K562 (cell line): Measurements from ENCODE around the gene DDX43. TPM values are rescaled to one million over a fixed set of nuclear protein-coding genes. Genes with fewer than 3 reads are reported as not detected.
A peak's percentile ranks its signal among the peaks of the same experiment; 100 is the strongest.

Source experiments
- ATAC-seq: fragments of 200-7000 bp; cut with Tn5 transposase; 3 replicates; pipeline ENCODE4 v1.9.1; 2020; ENCODE audit warnings: moderate library complexity
- BruUV-seq: library from RNA; stranded (reverse); fragments of 400-500 nt; replicated peaks from 2 replicates; lab custom pipeline; 2021; lab: Mats Ljungman, UMichigan
- CTCF ChIA-PET: fragments of 300-600 bp; formaldehyde crosslinking; extraction: SDS; loops from one replicate; lab custom pipeline; 2021; ENCODE audit warnings: low intra/inter-chr PET ratio; lab: Yijun Ruan, JAX
- POLR2A ChIA-PET: fragments of 300-600, 350-650 bp; sonication (Branson Sonifier 250); formaldehyde crosslinking; extraction: SDS; loops from one replicate; lab custom pipeline; 2021; ENCODE audit warnings: antibody characterized with exemption, inconsistent platforms; lab: Yijun Ruan, JAX
- DNase-seq, 4 experiments: peaks; one replicate each; pipeline versions ENCODE4 v3.0.0 to v3.0.0-alpha.2; 2011 to 2018; ENCODE audit warnings: low spot score in 3 of 4, mixed read lengths in 3 of 4; ENCODE audit errors: extremely low read depth in 1 of 4
- FAIRE-seq: peaks from 2 replicates; lab custom pipeline; 2011; peaks lifted over from hg19 to GRCh38; lab: Jason Lieb, UNC
- H2AFZ ChIP-seq: 2 replicates; pipeline ENCODE4 v1.6.0; 2011; ENCODE audit warnings: low read depth, low read length, control low read depth, inconsistent platforms
- H3K27ac ChIP-seq: fragments of 200-600 bp; 3 replicates; pipeline ENCODE4 v1.8.0; 2011; ENCODE audit warnings: low read depth, mild to moderate bottlenecking, control low read depth, inconsistent platforms, low read length, moderate library complexity, mixed read lengths; ENCODE audit errors: extremely low read depth
- H3K27me3 ChIP-seq, 2 experiments: fragments of 300-600 bp in 1 of 2; 2 replicates in 1 of 2; 3 replicates in 1 of 2; pipeline versions ENCODE4 v1.6.0 to v1.8.0; 2011; ENCODE audit warnings: inconsistent platforms in 2 of 2, low read length in 2 of 2, mild to moderate bottlenecking in 1 of 2, mixed read lengths in 1 of 2, moderate library complexity in 1 of 2; ENCODE audit not compliant: control insufficient read depth in 2 of 2, insufficient read depth in 2 of 2
- H3K36me3 ChIP-seq: fragments of 300-600 bp; 3 replicates; pipeline ENCODE4 v1.8.0; 2011; ENCODE audit warnings: mild to moderate bottlenecking, low read length, inconsistent platforms; ENCODE audit not compliant: control insufficient read depth, insufficient read depth
- H3K4me1 ChIP-seq, 2 experiments: fragments of 200-600 bp in 1 of 2; replicated peaks in 1 of 2; 2 replicates in 1 of 2; 3 replicates in 1 of 2; pipeline versions ENCODE4 v1.5.1 to v1.8.0; 2011; ENCODE audit warnings: inconsistent platforms in 2 of 2, low read length in 2 of 2, mild to moderate bottlenecking in 1 of 2, mixed read lengths in 1 of 2, moderate library complexity in 1 of 2; ENCODE audit not compliant: control insufficient read depth in 2 of 2, insufficient read depth in 2 of 2
- H3K4me2 ChIP-seq: 2 replicates; pipeline ENCODE4 v1.6.1; 2011; ENCODE audit warnings: low read length, control low read depth, inconsistent platforms, mixed read lengths; ENCODE audit not compliant: insufficient read depth
- H3K4me3 ChIP-seq: fragments of 200-600 bp; sonication (generic), shearing (Covaris generic); 2 replicates; pipeline ENCODE4 v1.5.1; 2016; ENCODE audit warnings: control low read depth, inconsistent platforms
- H3K79me2 ChIP-seq: fragments of 200-600 bp; 3 replicates; pipeline ENCODE4 v1.8.0; 2011; ENCODE audit warnings: low read length, inconsistent platforms; ENCODE audit not compliant: control insufficient read depth, insufficient read depth
- H3K9ac ChIP-seq, 2 experiments: 2 replicates each; pipeline versions ENCODE4 v1.6.0 to v1.6.1; 2011; ENCODE audit warnings: low read depth in 2 of 2, low read length in 2 of 2, control low read depth in 1 of 2, inconsistent platforms in 1 of 2, mild to moderate bottlenecking in 1 of 2, mixed read lengths in 1 of 2; ENCODE audit not compliant: insufficient read depth in 1 of 2
- H3K9me1 ChIP-seq: one replicate; pipeline ENCODE4 v1.6.0; 2011; ENCODE audit warnings: inconsistent platforms, mild to moderate bottlenecking, low read length, moderate library complexity; ENCODE audit not compliant: control insufficient read depth, insufficient read depth
- H3K9me3 ChIP-seq: replicated peaks from 2 replicates; pipeline ENCODE4 v1.5.1; 2011; ENCODE audit warnings: low read depth, low read length, inconsistent platforms; ENCODE audit not compliant: control insufficient read depth, insufficient read depth
- H4K20me1 ChIP-seq: replicated peaks from 2 replicates; pipeline ENCODE4 v1.6.1; 2011; ENCODE audit warnings: low read length, inconsistent platforms, mixed read lengths; ENCODE audit not compliant: control insufficient read depth, insufficient read depth
- ETS2 ChIP-seq: IDR thresholded peaks from 2 replicates; pipeline ENCODE4 v1.6.1; 2016; ENCODE audit warnings: borderline replicate concordance, missing genetic modification characterization, mild to moderate bottlenecking, moderate library complexity, missing compliant biosample characterization; ENCODE audit not compliant: poor library complexity, severe bottlenecking
- GABPB1 ChIP-seq: sonication (generic); formaldehyde crosslinking; IDR thresholded peaks from 2 replicates; pipeline ENCODE4 v1.8.0; 2022; ENCODE audit warnings: mild to moderate bottlenecking, missing genetic modification reagents
- HDGF ChIP-seq: fragments of 450-650 bp; IDR thresholded peaks from 2 replicates; pipeline ENCODE4 v1.6.1; 2016
- HNRNPL ChIP-seq: fragments of 200-400 bp; formaldehyde crosslinking; IDR thresholded peaks from 2 replicates; pipeline ENCODE4 v1.6.1; 2017; ENCODE audit warnings: low read depth, mild to moderate bottlenecking, low read length
- NFYB ChIP-seq: IDR thresholded peaks from 2 replicates; pipeline ENCODE4 v1.6.1; 2011; ENCODE audit warnings: mild to moderate bottlenecking, moderate library complexity; ENCODE audit not compliant: insufficient read length; ENCODE audit errors: extremely low read depth
- PHF8 ChIP-seq: fragments of 200-600 bp; sonication (generic); IDR thresholded peaks from 2 replicates; pipeline ENCODE4 v1.6.1; 2012; ENCODE audit warnings: mixed run types, mild to moderate bottlenecking, inconsistent platforms, low read length, moderate library complexity, borderline replicate concordance
- RBM25 ChIP-seq: fragments of 200-400 bp; formaldehyde crosslinking; IDR thresholded peaks from 2 replicates; pipeline ENCODE4 v1.6.1; 2018; ENCODE audit warnings: low read length, low read depth, moderate library complexity; ENCODE audit not compliant: severe bottlenecking
- SPI1 ChIP-seq: IDR thresholded peaks from 2 replicates; pipeline ENCODE4 v1.6.1; 2011; ENCODE audit warnings: low read depth, low read length, control low read depth, borderline replicate concordance
- TAF1 ChIP-seq: IDR thresholded peaks from 2 replicates; pipeline ENCODE4 v1.6.1; 2011; ENCODE audit warnings: mild to moderate bottlenecking, low read length, moderate library complexity; ENCODE audit not compliant: insufficient read depth, control insufficient read depth, severe bottlenecking; ENCODE audit errors: extremely low read depth
- ZSCAN32 ChIP-seq: fragments of 450-650 bp; formaldehyde crosslinking; IDR thresholded peaks from 2 replicates; pipeline ENCODE4 v1.4.0; 2020; ENCODE audit warnings: mild to moderate bottlenecking, moderate library complexity
- WGBS: fragments of 100-300 bp; shearing (Covaris generic); methylation state at CpG from one replicate; pipeline ENCODE4 v1.1.6; 2016; ENCODE audit warnings: low coverage, mixed read lengths; ENCODE audit not compliant: insufficient coverage; ENCODE audit errors: missing lambda C conversion rate; 5-methylcytosine and 5-hydroxymethylcytosine counted together
- in situ Hi-C: fragments of 300-500 bp; cut with MboI; formaldehyde crosslinking; loops from 4 replicates; pipeline ENCODE4 v1.15.0; 2018; ENCODE audit warnings: inconsistent platforms, mixed read lengths
- intact Hi-C: fragments of 100-400 bp; cut with micrococcal nuclease; formaldehyde crosslinking; loops from 2 replicates; pipeline ENCODE4 v1.14.2; 2022
- polyA plus RNA-seq, 8 experiments: library from polyadenylated mRNA; depleted of rRNA in 4 of 8; stranded (reverse) in 5 of 8; unstranded in 3 of 8; fragments of >200 nt; fragmentation: Nextera tagmentation in 2 of 8; fragmentation: Illumina TruSeq in 1 of 8; extraction: Ambion mirVana in 2 of 8; extraction: Trizol in 1 of 8; gene quantifications; 2 replicates each; pipeline versions ENCODE4 v1.2.1 to v1.2.3, GENCODE V29; 2011 to 2014; ENCODE audit warnings: inconsistent platforms in 1 of 8, missing spikeins in 1 of 8
- total RNA-seq, 7 experiments: library from RNA; depleted of rRNA in 6 of 7; stranded (reverse); fragments of >200 nt in 6 of 7; fragmentation: Illumina TruSeq in 2 of 7; extraction: Trizol in 2 of 7; gene quantifications; 2 replicates each; pipeline versions ENCODE4 v1.2.1 to v1.2.3, GENCODE V29; 2011 to 2021; ENCODE audit warnings: low replicate concordance in 1 of 7
- TF ChIP-seq, protein P1 (sequence below): sonication (generic); formaldehyde crosslinking; IDR thresholded peaks from 2 replicates; pipeline ENCODE4 v1.8.1; 2023; ENCODE audit warnings: mild to moderate bottlenecking, missing genetic modification reagents
- TF ChIP-seq, protein P2 (sequence below), 2 experiments: fragments of 200-800 bp in 1 of 2; sonication (Bioruptor generic) in 1 of 2; sonication (generic) in 1 of 2; formaldehyde crosslinking in 1 of 2; IDR thresholded peaks in 1 of 2; conservative IDR thresholded peaks in 1 of 2; 2 replicates each; pipeline versions ENCODE4 v1.5.0 to v1.6.1; 2016 to 2020; ENCODE audit warnings: missing compliant biosample characterization in 1 of 2, missing genetic modification characterization in 1 of 2, missing genetic modification reagents in 1 of 2
- TF ChIP-seq, protein P3 (sequence below): fragments of 450-650 bp; formaldehyde crosslinking; IDR thresholded peaks from 2 replicates; pipeline ENCODE4 v1.4.0; 2020; ENCODE audit warnings: mild to moderate bottlenecking, mixed read lengths

DDX43 gene
- total and polyA plus RNA-seq, 9 of the 15 experiments (the other 6 are each of a cell fraction or from before 2014, with no cell fraction given) = 0.07 to 0.88 (median 0.25) TPM

DNA sequence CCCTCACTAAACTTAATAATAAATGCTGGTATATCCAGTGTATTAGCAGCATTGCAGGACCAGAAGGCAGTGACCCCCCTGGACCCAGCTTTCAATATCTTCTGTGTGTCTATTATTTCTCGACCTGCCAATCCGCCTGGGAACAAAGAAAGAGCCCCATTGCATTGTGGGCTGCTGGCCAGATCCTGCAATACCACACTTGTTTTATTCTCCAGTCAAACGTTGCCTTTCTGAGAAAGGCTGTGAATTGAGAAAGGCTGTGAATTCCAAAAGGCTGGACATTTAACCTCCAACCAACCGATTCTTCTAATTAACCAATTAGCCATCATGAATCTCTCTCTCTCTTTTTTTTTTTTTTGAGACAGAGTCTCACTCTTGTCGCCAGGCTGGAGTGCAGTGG is 65.4 kb downstream of the DDX43 start (continued):
- TF ChIP-seq, protein P1, sequence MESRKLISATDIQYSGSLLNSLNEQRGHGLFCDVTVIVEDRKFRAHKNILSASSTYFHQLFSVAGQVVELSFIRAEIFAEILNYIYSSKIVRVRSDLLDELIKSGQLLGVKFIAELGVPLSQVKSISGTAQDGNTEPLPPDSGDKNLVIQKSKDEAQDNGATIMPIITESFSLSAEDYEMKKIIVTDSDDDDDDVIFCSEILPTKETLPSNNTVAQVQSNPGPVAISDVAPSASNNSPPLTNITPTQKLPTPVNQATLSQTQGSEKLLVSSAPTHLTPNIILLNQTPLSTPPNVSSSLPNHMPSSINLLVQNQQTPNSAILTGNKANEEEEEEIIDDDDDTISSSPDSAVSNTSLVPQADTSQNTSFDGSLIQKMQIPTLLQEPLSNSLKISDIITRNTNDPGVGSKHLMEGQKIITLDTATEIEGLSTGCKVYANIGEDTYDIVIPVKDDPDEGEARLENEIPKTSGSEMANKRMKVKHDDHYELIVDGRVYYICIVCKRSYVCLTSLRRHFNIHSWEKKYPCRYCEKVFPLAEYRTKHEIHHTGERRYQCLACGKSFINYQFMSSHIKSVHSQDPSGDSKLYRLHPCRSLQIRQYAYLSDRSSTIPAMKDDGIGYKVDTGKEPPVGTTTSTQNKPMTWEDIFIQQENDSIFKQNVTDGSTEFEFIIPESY = no peak
- no peak for TF ChIP-seq ETS2 (tag)
- TF ChIP-seq, protein P2, sequence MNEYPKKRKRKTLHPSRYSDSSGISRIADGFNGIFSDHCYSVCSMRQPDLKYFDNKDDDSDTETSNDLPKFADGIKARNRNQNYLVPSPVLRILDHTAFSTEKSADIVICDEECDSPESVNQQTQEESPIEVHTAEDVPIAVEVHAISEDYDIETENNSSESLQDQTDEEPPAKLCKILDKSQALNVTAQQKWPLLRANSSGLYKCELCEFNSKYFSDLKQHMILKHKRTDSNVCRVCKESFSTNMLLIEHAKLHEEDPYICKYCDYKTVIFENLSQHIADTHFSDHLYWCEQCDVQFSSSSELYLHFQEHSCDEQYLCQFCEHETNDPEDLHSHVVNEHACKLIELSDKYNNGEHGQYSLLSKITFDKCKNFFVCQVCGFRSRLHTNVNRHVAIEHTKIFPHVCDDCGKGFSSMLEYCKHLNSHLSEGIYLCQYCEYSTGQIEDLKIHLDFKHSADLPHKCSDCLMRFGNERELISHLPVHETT (CRISPR knock-in tag; conservative IDR thresholded peaks at IDR 0.05 in 1 of 2, IDR thresholded peaks at IDR 0.05 in 1 of 2) = 0 out of 4 replicates have a peak, but pooled peaks of 1 of the 2 experiments have one; percentile 35
- TF ChIP-seq, all 486 proteins: peak for 2

DNA sequence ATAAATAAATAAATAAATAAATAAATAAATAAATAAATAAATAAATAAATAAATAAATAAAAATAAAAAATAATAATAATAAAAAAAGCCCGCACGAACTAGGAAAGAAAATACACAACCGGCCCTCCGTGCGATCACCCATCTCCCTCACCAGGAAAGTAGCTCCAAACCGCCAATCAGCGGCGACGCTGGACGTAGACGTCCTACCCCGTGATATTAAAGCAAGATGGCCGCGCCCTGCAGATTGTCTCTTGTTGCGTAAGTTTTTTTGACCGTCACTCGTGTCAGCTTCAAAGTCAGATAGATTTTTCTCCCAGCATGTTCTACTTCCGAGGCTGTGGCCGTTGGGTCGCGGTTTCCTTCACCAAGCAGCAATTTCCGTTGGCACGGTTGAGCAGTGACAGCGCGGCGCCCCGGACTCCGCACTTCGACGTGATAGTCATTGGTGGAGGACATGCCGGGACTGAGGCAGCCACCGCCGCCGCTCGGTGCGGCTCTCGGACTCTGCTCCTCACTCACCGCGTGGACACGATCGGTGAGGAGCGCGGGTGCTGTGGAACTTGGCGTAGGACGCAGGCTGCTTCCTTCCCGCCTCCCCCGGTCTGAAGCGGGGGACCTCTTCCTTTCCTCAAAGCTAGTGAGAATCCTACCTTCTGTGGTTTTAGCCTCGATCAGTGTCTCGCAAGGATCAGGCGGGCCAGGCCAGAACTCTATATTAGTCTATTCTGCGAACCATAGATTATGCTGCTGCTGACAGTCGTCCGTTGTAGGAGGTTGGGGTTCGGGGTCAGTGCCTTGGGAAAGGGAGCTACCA is 67.1 kb downstream of the DDX43 start, which contains the start of gene MTO1:
MTO1 (plus strand) TSS at position 201 of the 814 bp plus-strand sequence; CDS start at position 319, 118 bp downstream.
- FAIRE-seq = peak; percentile 95
- BruUV-seq = TSS peak; percentile 81
- ATAC-seq = peak; percentile 94
- TF ChIP-seq NFYB = peak; percentile 65
- TF ChIP-seq HNRNPL = no peak
- TF ChIP-seq ZSCAN32 (CRISPR knock-in tag) = peak; percentile 55; the same call in 1 of the 2 replicates
- peak; percentile 97 for TF ChIP-seq PHF8
- peak; percentile 67 for TF ChIP-seq GABPB1 (CRISPR knock-in tag)
- TF ChIP-seq, protein P3, sequence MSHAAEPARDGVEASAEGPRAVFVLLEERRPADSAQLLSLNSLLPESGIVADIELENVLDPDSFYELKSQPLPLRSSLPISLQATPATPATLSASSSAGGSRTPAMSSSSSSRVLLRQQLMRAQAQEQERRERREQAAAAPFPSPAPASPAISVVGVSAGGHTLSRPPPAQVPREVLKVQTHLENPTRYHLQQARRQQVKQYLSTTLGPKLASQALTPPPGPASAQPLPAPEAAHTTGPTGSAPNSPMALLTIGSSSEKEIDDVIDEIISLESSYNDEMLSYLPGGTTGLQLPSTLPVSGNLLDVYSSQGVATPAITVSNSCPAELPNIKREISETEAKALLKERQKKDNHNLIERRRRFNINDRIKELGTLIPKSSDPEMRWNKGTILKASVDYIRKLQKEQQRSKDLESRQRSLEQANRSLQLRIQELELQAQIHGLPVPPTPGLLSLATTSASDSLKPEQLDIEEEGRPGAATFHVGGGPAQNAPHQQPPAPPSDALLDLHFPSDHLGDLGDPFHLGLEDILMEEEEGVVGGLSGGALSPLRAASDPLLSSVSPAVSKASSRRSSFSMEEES (CRISPR knock-in tag) = no peak
- peak; percentile 12 for TF ChIP-seq RBM25
- no peak for TF ChIP-seq SPI1
- no peak for TF ChIP-seq HDGF
- TF ChIP-seq TAF1 = peak; percentile 93

More for the DNA sequence above, 67.1 kb downstream of the DDX43 start, which contains the start of gene MTO1:
- DNase-seq = peak; percentile 89 to 96 (median 92)
- H3K4me3 ChIP-seq = peak within 1 kb of the TSS; percentile 95
- CTCF ChIA-PET = no interaction called here
- intact Hi-C loops = loop anchor here (2.0 to 5.0 kb wide), 2 partner anchors 39 to 73 kb away; no protein-coding TSS in a partner anchor
- H3K27ac ChIP-seq = peak within 1 kb of the TSS; percentile 99
- H3K9ac ChIP-seq = peak within 1 kb of the TSS; percentile 99
- under 1% methylated on average over 55 of the region's 55 CpGs for WGBS
- H4K20me1 ChIP-seq = no peaks in the 10 kb centered on the region
- in situ Hi-C loops = no loop called here
- H3K27me3 ChIP-seq = no peaks in the 10 kb centered on the region
- POLR2A ChIA-PET = interaction anchor here (0.6 to 3.2 kb wide), 30 partner anchors 10 to 901 kb away, joined by 3 to 21 read pairs (median 3); partner anchors contain the start of genes EEF1A1 and SLC17A5
- peaks cover 31% of the 10 kb centered on the region for H3K36me3 ChIP-seq
- peak within 1 kb of the TSS; percentile 89 for H3K4me2 ChIP-seq
- peaks cover 44% of the 10 kb centered on the region for H3K79me2 ChIP-seq
- H3K9me1 ChIP-seq = no peaks in the 10 kb centered on the region
- H3K9me3 ChIP-seq = no peaks in the 10 kb centered on the region
- H2AFZ ChIP-seq = peak within 1 kb of the TSS; percentile 82
- no peaks in the 10 kb centered on the region; a peak in 3 of 5 replicates for H3K4me1 ChIP-seq
